Activated naive CD4-positive, alpha-beta T cell treated with anti-CD3 and anti-CD28 coated beads, Interleukin-2, amount 50 U/mL, for 24 hours (primary cell): ENCODE results near the gene HAUS8.

Source experiments
- H3K27ac Mint-ChIP-seq: one replicate; pipeline ENCODE4 v1.8.0; 2021; ENCODE audit warnings: mild to moderate bottlenecking, mixed read lengths
- H3K27me3 Mint-ChIP-seq: one replicate; pipeline ENCODE4 v1.8.0; 2021; ENCODE audit warnings: mixed read lengths
- H3K36me3 Mint-ChIP-seq: one replicate; pipeline ENCODE4 v1.8.0; 2021; ENCODE audit warnings: mixed read lengths
- H3K4me1 Mint-ChIP-seq: one replicate; pipeline ENCODE4 v1.8.0; 2021; ENCODE audit warnings: mixed read lengths
- H3K4me3 Mint-ChIP-seq: one replicate; pipeline ENCODE4 v1.8.0; 2021; ENCODE audit warnings: mild to moderate bottlenecking, mixed read lengths
- H3K9me3 Mint-ChIP-seq: one replicate; pipeline ENCODE4 v1.8.0; 2021; ENCODE audit warnings: mixed read lengths

HAUS8 gene

GRCh38 chr19:17086120-17086519 lies 10.9 kb upstream of the HAUS8 start:
- no peaks in the 10 kb centered on the region for H3K9me3 Mint-ChIP-seq

GRCh38 chr19:17081672-17082630 lies 6.7 kb upstream of the HAUS8 start:
- no peak overlapping the region for H3K4me3 Mint-ChIP-seq
- H3K9me3 Mint-ChIP-seq: no peaks in the 10 kb centered on the region
- peak overlapping the region; percentile 35 for H3K27ac Mint-ChIP-seq
- H3K4me1 Mint-ChIP-seq: peaks cover 57% of the 10 kb centered on the region
- H3K27me3 Mint-ChIP-seq: no peaks in the 10 kb centered on the region
- peaks cover 2% of the 10 kb centered on the region for H3K36me3 Mint-ChIP-seq

More at GRCh38 chr19:17086120-17086519, 10.9 kb upstream of the HAUS8 start:
- peaks cover 55% of the 10 kb centered on the region for H3K4me1 Mint-ChIP-seq
- H3K4me3 Mint-ChIP-seq: no peak overlapping the region
- no peak overlapping the region for H3K27ac Mint-ChIP-seq
- no peaks in the 10 kb centered on the region for H3K27me3 Mint-ChIP-seq
- no peaks in the 10 kb centered on the region for H3K36me3 Mint-ChIP-seq

- Mint-ChIP-seq H3K9me3 (no peaks in the 10 kb centered on the region), H3K27me3 (no peaks in the 10 kb centered on the region), H3K4me1 (peaks cover 61% of the 10 kb centered on the region), H3K4me3 (peak overlapping the region; percentile 78), H3K27ac (no peak overlapping the region), H3K36me3 (peaks cover 2% of the 10 kb centered on the region)
Observed at GRCh38 chr19:17080440-17080801, 5.2 kb upstream of the HAUS8 start.

- Mint-ChIP-seq H3K4me1 (peaks cover 56% of the 10 kb centered on the region), H3K27ac (peak overlapping the region; percentile 80), H3K36me3 (peaks cover 2% of the 10 kb centered on the region), H3K4me3 (peak overlapping the region; percentile 78), H3K27me3 (no peaks in the 10 kb centered on the region), H3K9me3 (no peaks in the 10 kb centered on the region)
Observed at GRCh38 chr19:17079710-17080439, 4.6 kb upstream of the HAUS8 start.

- Mint-ChIP-seq H3K9me3 (no peaks in the 10 kb centered on the region), H3K36me3 (peaks cover 2% of the 10 kb centered on the region), H3K27ac (peak overlapping the region; percentile 80), H3K4me1 (peaks cover 63% of the 10 kb centered on the region), H3K4me3 (peak overlapping the region; percentile 78), H3K27me3 (no peaks in the 10 kb centered on the region)
Observed at GRCh38 chr19:17078920-17079709, 3.9 kb upstream of the HAUS8 start.

- no peak overlapping the region for H3K27ac Mint-ChIP-seq
- H3K36me3 Mint-ChIP-seq: peaks cover 2% of the 10 kb centered on the region
- peak overlapping the region; percentile 62 for H3K4me3 Mint-ChIP-seq
Observed at GRCh38 chr19:17078036-17078919, 3.0 kb upstream of the HAUS8 start.

GRCh38 chr19:17077447-17078028 lies 2.3 kb upstream of the HAUS8 start:
- H3K36me3 Mint-ChIP-seq: peaks cover 2% of the 10 kb centered on the region
- peaks cover 67% of the 10 kb centered on the region for H3K4me1 Mint-ChIP-seq
- H3K27ac Mint-ChIP-seq: peak overlapping the region; percentile 59
- no peaks in the 10 kb centered on the region for H3K9me3 Mint-ChIP-seq
- peak overlapping the region; percentile 94 for H3K4me3 Mint-ChIP-seq
- no peaks in the 10 kb centered on the region for H3K27me3 Mint-ChIP-seq

More at GRCh38 chr19:17078036-17078919, 3.0 kb upstream of the HAUS8 start:
- Mint-ChIP-seq H3K27me3 (no peaks in the 10 kb centered on the region), H3K4me1 (peaks cover 70% of the 10 kb centered on the region), H3K9me3 (no peaks in the 10 kb centered on the region)

- Mint-ChIP-seq H3K4me1 (peaks cover 57% of the 10 kb centered on the region), H3K27me3 (no peaks in the 10 kb centered on the region), H3K4me3 (peak overlapping the region; percentile 94), H3K36me3 (peaks cover 2% of the 10 kb centered on the region), H3K9me3 (no peaks in the 10 kb centered on the region), H3K27ac (peak overlapping the region; percentile 88)
Observed at GRCh38 chr19:17076543-17076991, 1.3 kb upstream of the HAUS8 start.

GRCh38 chr19:17075864-17076542 lies 751 bp upstream of the HAUS8 start:
- H3K9me3 Mint-ChIP-seq: no peaks in the 10 kb centered on the region
- H3K27ac Mint-ChIP-seq: peak overlapping the region; percentile 88
- peaks cover 56% of the 10 kb centered on the region for H3K4me1 Mint-ChIP-seq
- H3K27me3 Mint-ChIP-seq: no peaks in the 10 kb centered on the region
- H3K36me3 Mint-ChIP-seq: peaks cover 2% of the 10 kb centered on the region
- peak overlapping the region; percentile 94 for H3K4me3 Mint-ChIP-seq

- peak overlapping the region; percentile 98 for H3K4me3 Mint-ChIP-seq
- H3K36me3 Mint-ChIP-seq: peaks cover 2% of the 10 kb centered on the region
- H3K27me3 Mint-ChIP-seq: no peaks in the 10 kb centered on the region
- H3K27ac Mint-ChIP-seq: peak overlapping the region; percentile 98
- H3K9me3 Mint-ChIP-seq: no peaks in the 10 kb centered on the region
- H3K4me1 Mint-ChIP-seq: peaks cover 54% of the 10 kb centered on the region
Observed at GRCh38 chr19:17074634-17075034, 618 bp downstream of the HAUS8 start.

- Mint-ChIP-seq H3K27me3 (no peaks in the 10 kb centered on the region), H3K27ac (peak overlapping the region; percentile 98), H3K9me3 (no peaks in the 10 kb centered on the region), H3K36me3 (peaks cover 2% of the 10 kb centered on the region), H3K4me3 (peak overlapping the region; percentile 98), H3K4me1 (peaks cover 49% of the 10 kb centered on the region)
Observed at GRCh38 chr19:17073869-17074633, 1.2 kb downstream of the HAUS8 start.

GRCh38 chr19:17070912-17071311 lies 4.3 kb downstream of the HAUS8 start:
- no peak overlapping the region for H3K4me3 Mint-ChIP-seq
- no peaks in the 10 kb centered on the region for H3K9me3 Mint-ChIP-seq
- peaks cover 45% of the 10 kb centered on the region for H3K4me1 Mint-ChIP-seq
- no peak overlapping the region for H3K27ac Mint-ChIP-seq
- H3K36me3 Mint-ChIP-seq: peaks cover 5% of the 10 kb centered on the region
- H3K27me3 Mint-ChIP-seq: no peaks in the 10 kb centered on the region

- H3K27ac Mint-ChIP-seq: no peak overlapping the region
Observed at GRCh38 chr19:17070421-17070820, 4.8 kb downstream of the HAUS8 start.

More at GRCh38 chr19:17070421-17070820, 4.8 kb downstream of the HAUS8 start:
- Mint-ChIP-seq H3K27me3 (no peaks in the 10 kb centered on the region), H3K36me3 (peaks cover 5% of the 10 kb centered on the region), H3K9me3 (no peaks in the 10 kb centered on the region), H3K4me3 (no peak overlapping the region), H3K4me1 (peaks cover 48% of the 10 kb centered on the region)
